Chondrocyte (in vitro differentiated cells): Measurements from ENCODE around the gene LOXL1. TPM values are rescaled to one million over a fixed set of nuclear protein-coding genes. Genes with fewer than 3 reads are reported as not detected.

Experiments
- DNase-seq: peaks from one replicate; pipeline ENCODE4 v3.0.0; 2021; ENCODE audit warnings: mixed read lengths, low spot score
- H3K27ac Mint-ChIP-seq: one replicate; pipeline ENCODE4 v1.8.0; 2021; ENCODE audit warnings: mild to moderate bottlenecking, moderate library complexity, mixed read lengths; ENCODE audit not compliant: unreplicated experiment
- H3K27me3 Mint-ChIP-seq: 2 replicates; pipeline ENCODE4 v1.8.0; 2021; ENCODE audit warnings: low read depth, mixed read lengths
- H3K36me3 Mint-ChIP-seq: 2 replicates; pipeline ENCODE4 v1.8.0; 2021; ENCODE audit warnings: low read depth, mixed read lengths
- H3K4me1 Mint-ChIP-seq: 2 replicates; pipeline ENCODE4 v1.8.0; 2021; ENCODE audit warnings: low read depth, mild to moderate bottlenecking, mixed read lengths
- H3K4me3 Mint-ChIP-seq: one replicate; pipeline ENCODE4 v1.8.0; 2021; ENCODE audit warnings: mild to moderate bottlenecking, moderate library complexity, mixed read lengths; ENCODE audit not compliant: unreplicated experiment
- H3K9me3 Mint-ChIP-seq: 2 replicates; pipeline ENCODE4 v1.8.0; 2021; ENCODE audit warnings: low read depth, mixed read lengths
- total RNA-seq: library from RNA; stranded (reverse); gene quantifications from 3 replicates; pipeline ENCODE4 v1.2.1, GENCODE V29; 2021
- TF ChIP-seq, protein P1 (sequence below): fragments of 200-600 bp; sonication (generic); IDR thresholded peaks from 2 replicates; pipeline ENCODE4 v1.5.0; 2021; ENCODE audit warnings: antibody characterized with exemption, mild to moderate bottlenecking, moderate library complexity

Gene LOXL1
- total RNA-seq, 1 donor from 2014 or later, result 428 TPM

DNA sequence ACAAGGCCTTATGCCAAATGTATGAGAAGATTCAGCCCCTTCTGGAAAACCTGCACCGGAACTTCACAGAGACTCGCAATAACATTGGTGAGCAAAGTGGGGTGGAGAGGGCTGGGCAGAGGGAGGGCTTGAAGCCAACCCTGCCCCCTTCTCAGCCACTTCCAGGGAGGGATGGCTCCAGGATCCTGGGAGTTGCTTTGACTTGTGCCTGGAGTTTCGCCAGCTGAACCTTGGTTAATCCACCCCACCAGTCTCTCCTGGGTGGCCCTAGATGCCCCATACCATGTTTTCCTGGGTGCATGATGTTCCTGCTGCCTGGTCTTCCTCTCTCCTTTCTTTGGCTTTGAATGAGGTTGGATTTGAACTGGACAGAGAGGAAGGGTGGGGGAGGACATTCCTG, 42.1 kb upstream of the LOXL1 start:
- Mint-ChIP-seq H3K36me3 (no peaks in the 10 kb centered on the region), H3K27me3 (peaks cover 35% of the 10 kb centered on the region), H3K9me3 (no peaks in the 10 kb centered on the region), H3K4me1 (no peaks in the 10 kb centered on the region), H3K27ac (no peak overlapping the region), H3K4me3 (no peak overlapping the region)
- DNase-seq, result no peak
- TF ChIP-seq, protein P1, sequence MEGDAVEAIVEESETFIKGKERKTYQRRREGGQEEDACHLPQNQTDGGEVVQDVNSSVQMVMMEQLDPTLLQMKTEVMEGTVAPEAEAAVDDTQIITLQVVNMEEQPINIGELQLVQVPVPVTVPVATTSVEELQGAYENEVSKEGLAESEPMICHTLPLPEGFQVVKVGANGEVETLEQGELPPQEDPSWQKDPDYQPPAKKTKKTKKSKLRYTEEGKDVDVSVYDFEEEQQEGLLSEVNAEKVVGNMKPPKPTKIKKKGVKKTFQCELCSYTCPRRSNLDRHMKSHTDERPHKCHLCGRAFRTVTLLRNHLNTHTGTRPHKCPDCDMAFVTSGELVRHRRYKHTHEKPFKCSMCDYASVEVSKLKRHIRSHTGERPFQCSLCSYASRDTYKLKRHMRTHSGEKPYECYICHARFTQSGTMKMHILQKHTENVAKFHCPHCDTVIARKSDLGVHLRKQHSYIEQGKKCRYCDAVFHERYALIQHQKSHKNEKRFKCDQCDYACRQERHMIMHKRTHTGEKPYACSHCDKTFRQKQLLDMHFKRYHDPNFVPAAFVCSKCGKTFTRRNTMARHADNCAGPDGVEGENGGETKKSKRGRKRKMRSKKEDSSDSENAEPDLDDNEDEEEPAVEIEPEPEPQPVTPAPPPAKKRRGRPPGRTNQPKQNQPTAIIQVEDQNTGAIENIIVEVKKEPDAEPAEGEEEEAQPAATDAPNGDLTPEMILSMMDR, result no peak

GRCh38 chr15:73885954-73886700, 40.1 kb upstream of the LOXL1 start:
- H3K4me3 Mint-ChIP-seq, result no peak overlapping the region
- H3K27me3 Mint-ChIP-seq, result peaks cover 52% of the 10 kb centered on the region
- H3K27ac Mint-ChIP-seq, result no peak overlapping the region
- H3K9me3 Mint-ChIP-seq, result no peaks in the 10 kb centered on the region
- H3K4me1 Mint-ChIP-seq, result no peaks in the 10 kb centered on the region
- TF ChIP-seq, protein P1, result no peak
- H3K36me3 Mint-ChIP-seq, result no peaks in the 10 kb centered on the region
- peak; percentile 55 for DNase-seq

- H3K4me1 Mint-ChIP-seq, result no peaks in the 10 kb centered on the region
- no peak overlapping the region for H3K4me3 Mint-ChIP-seq
- no peak overlapping the region for H3K27ac Mint-ChIP-seq
- peaks cover 51% of the 10 kb centered on the region for H3K27me3 Mint-ChIP-seq
- DNase-seq, result peak; percentile 66
- H3K36me3 Mint-ChIP-seq, result no peaks in the 10 kb centered on the region
- H3K9me3 Mint-ChIP-seq, result no peaks in the 10 kb centered on the region
- TF ChIP-seq, protein P1, result no peak
Observed at GRCh38 chr15:73886717-73887345, 39.4 kb upstream of the LOXL1 start.

- peaks cover 2% of the 10 kb centered on the region for H3K9me3 Mint-ChIP-seq
- no peak overlapping the region for H3K27ac Mint-ChIP-seq
- no peak overlapping the region for H3K4me3 Mint-ChIP-seq
- TF ChIP-seq, protein P1, result no peak
- no peaks in the 10 kb centered on the region for H3K36me3 Mint-ChIP-seq
- H3K4me1 Mint-ChIP-seq, result no peaks in the 10 kb centered on the region
- peaks cover 45% of the 10 kb centered on the region for H3K27me3 Mint-ChIP-seq
- DNase-seq, result peak; percentile 89
Observed at GRCh38 chr15:73887481-73887880, 38.8 kb upstream of the LOXL1 start.

DNA sequence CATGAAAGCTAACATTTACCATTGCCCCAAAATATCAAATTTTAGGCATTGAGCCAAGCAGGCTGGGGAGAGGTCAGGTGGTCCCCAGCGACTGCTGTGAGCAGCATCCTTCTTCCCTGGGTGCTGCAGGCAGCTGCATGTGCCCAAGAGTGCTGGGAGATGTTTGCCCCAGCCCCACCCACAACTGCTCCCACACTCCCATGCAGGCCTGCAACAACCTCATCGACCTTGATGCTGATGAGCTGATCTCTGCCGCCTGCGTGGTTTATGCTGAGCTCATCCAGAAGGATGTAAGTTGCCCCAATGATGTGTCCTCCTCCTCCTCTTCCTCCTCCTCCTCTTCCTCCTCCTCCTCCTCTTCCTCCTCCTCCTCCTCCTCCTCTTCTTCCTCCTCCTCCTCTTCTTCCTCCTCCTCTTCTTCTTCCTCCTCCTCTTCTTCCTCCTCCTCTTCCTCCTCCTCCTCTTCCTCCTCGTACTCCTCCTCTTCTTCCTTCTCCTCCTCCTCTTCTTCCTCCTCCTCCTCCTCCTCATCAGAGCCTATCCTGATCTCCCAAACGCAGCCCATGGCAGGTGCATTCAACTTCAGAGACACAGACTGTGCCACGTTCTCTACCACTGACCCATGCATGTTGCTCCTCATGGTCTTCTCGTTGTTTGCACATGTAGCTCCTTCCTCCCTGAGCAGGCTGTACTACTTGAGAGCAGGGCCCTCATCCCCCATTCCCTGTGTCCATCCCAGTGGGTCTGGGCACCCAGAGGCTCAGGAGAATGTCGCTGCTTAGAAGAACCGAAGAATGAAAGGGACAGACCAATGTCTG, 37.8 kb upstream of the LOXL1 start:
- H3K4me3 Mint-ChIP-seq, result no peak overlapping the region
- peak; percentile 58 for DNase-seq
- peaks cover 43% of the 10 kb centered on the region for H3K27me3 Mint-ChIP-seq
- no peak overlapping the region for H3K27ac Mint-ChIP-seq
- no peaks in the 10 kb centered on the region for H3K36me3 Mint-ChIP-seq
- TF ChIP-seq, protein P1, result no peak
- peaks cover 2% of the 10 kb centered on the region for H3K9me3 Mint-ChIP-seq
- no peaks in the 10 kb centered on the region for H3K4me1 Mint-ChIP-seq
